ENCODE results near the gene DCTN4.
A peak's percentile ranks its signal among the peaks of the same experiment; 100 is the strongest.
"Not testable (repeated sequence)": the region's sequence is repeated elsewhere in the genome, so short reads cannot be mapped to it uniquely, and the experiment has no call there.

DCTN4 gene

GRCh38 chr5:150778088-150778516, 19.3 kb upstream of the DCTN4 start:
- no peak for DNase-seq

- no peak for DNase-seq
These were observed 18.9 kb upstream of the DCTN4 start for GRCh38 chr5:150777685-150778084.

GRCh38 chr5:150774145-150774544, 15.3 kb upstream of the DCTN4 start:
- DNase-seq, result no peak

- DNase-seq, result no peak
These were observed 12.4 kb upstream of the DCTN4 start for GRCh38 chr5:150771034-150771795.

GRCh38 chr5:150766251-150766650, 7.4 kb upstream of the DCTN4 start:
- DNase-seq, result no peak

- no peak for DNase-seq
These were observed 7.0 kb upstream of the DCTN4 start for GRCh38 chr5:150765799-150766169.

GRCh38 chr5:150765011-150765798, 6.4 kb upstream of the DCTN4 start:
- no peak for DNase-seq

- no peak for DNase-seq
These were observed 5.7 kb upstream of the DCTN4 start for GRCh38 chr5:150764530-150764929.

- DNase-seq, result peak in 1 of 2 experiments; percentile 25
These were observed 4.4 kb upstream of the DCTN4 start for GRCh38 chr5:150763023-150763769.

GRCh38 chr5:150762211-150762610, 3.4 kb upstream of the DCTN4 start:
- no peak for DNase-seq

- DNase-seq, result no peak
These were observed 442 bp upstream of the DCTN4 start for GRCh38 chr5:150759334-150759583.

GRCh38 chr5:150758203-150758530, 650 bp downstream of the DCTN4 start:
- DNase-seq, result no peak

GRCh38 chr5:150757087-150757649, 1.6 kb downstream of the DCTN4 start:
- DNase-seq, result no peak

- DNase-seq, result no peak
These were observed 5.0 kb downstream of the DCTN4 start for GRCh38 chr5:150753863-150754262.

- DNase-seq, result no peak
These were observed 5.4 kb downstream of the DCTN4 start for GRCh38 chr5:150753463-150753862.

GRCh38 chr5:150751096-150751891, 7.5 kb downstream of the DCTN4 start:
- DNase-seq, result no peak

GRCh38 chr5:150750469-150750868, 8.3 kb downstream of the DCTN4 start:
- DNase-seq, result no peak

- DNase-seq, result not testable (repeated sequence)
These were observed 15.7 kb downstream of the DCTN4 start for GRCh38 chr5:150743142-150743488.

GRCh38 chr5:150742455-150743141, 16.2 kb downstream of the DCTN4 start:
- not testable (repeated sequence) for DNase-seq

GRCh38 chr5:150740992-150741391, 17.8 kb downstream of the DCTN4 start:
- DNase-seq, result no peak

- no peak for DNase-seq
These were observed 20.0 kb downstream of the DCTN4 start for GRCh38 chr5:150738862-150739261.
